K562 (cell line): ENCODE data around the gene JMJD1C. TPM values are rescaled to one million over a fixed set of nuclear protein-coding genes. Genes with fewer than 3 reads are reported as not detected.
A peak's percentile ranks its signal among the peaks of the same experiment; 100 is the strongest.

Experiments used
- CBX3 ChIP-seq, 2 experiments: IDR thresholded peaks; 1 replicate in 1 of 2; 2 replicates in 1 of 2; pipeline ENCODE4 v1.6.1; 2012; ENCODE audit warnings: inconsistent platforms in 2 of 2, low read length in 2 of 2, borderline replicate concordance in 1 of 2, control low read depth in 1 of 2
- CTBP1 ChIP-seq: fragments of 450-650 bp; IDR thresholded peaks from 2 replicates; pipeline ENCODE4 v1.6.1; 2016; ENCODE audit warnings: borderline replicate concordance
- CXXC5 ChIP-seq: fragments of 250-450 bp; sonication (Bioruptor Pico); IDR thresholded peaks from 2 replicates; pipeline ENCODE4 v1.8.0; 2022; ENCODE audit warnings: inconsistent platforms, mild to moderate bottlenecking, moderate library complexity
- EP400 ChIP-seq: fragments of 450-650 bp; IDR thresholded peaks from 2 replicates; pipeline ENCODE4 v1.6.1; 2017; ENCODE audit warnings: antibody characterized with exemption, mild to moderate bottlenecking, moderate library complexity
- FOS ChIP-seq: IDR thresholded peaks from 3 replicates; pipeline ENCODE4 v1.6.1; 2011; ENCODE audit not compliant: insufficient read length; ENCODE audit errors: extremely low read depth
- GABPA ChIP-seq: fragments of 200-800 bp; sonication (Bioruptor generic); conservative IDR thresholded peaks from 2 replicates; pipeline ENCODE4 v1.6.1; 2016; ENCODE audit warnings: low read depth, missing genetic modification characterization, missing compliant biosample characterization
- GTF2A2 ChIP-seq: IDR thresholded peaks from 2 replicates; pipeline ENCODE4 v1.6.1; 2016; ENCODE audit warnings: mild to moderate bottlenecking, missing genetic modification characterization, missing compliant biosample characterization
- KDM4B ChIP-seq, 2 experiments: fragments of 450-650 bp in 1 of 2; sonication (generic) in 1 of 2; IDR thresholded peaks; 2 replicates each; pipeline ENCODE4 v1.6.1; 2016 to 2017; ENCODE audit warnings: borderline replicate concordance in 2 of 2, antibody characterized with exemption in 1 of 2, low read depth in 1 of 2, mild to moderate bottlenecking in 1 of 2
- MYC ChIP-seq, 2 experiments: fragments of 250-450 bp in 1 of 2; sonication (Bioruptor Pico) in 1 of 2; IDR thresholded peaks; 2 replicates each; pipeline versions ENCODE4 v1.5.1 to v1.6.1; 2012 to 2021; ENCODE audit warnings: low read depth in 2 of 2, borderline replicate concordance in 1 of 2, improper control_type of control experiment in 1 of 2, low read length in 1 of 2, mild to moderate bottlenecking in 1 of 2, moderate library complexity in 1 of 2
- RBM17 ChIP-seq: fragments of 200-400 bp; formaldehyde crosslinking; IDR thresholded peaks from 2 replicates; pipeline ENCODE4 v1.6.1; 2017; ENCODE audit warnings: low read depth, mild to moderate bottlenecking, low read length, borderline replicate concordance
- RFX7 ChIP-seq: fragments of 250-450 bp; sonication (Bioruptor Pico); IDR thresholded peaks from 2 replicates; pipeline ENCODE4 v1.5.1; 2021; ENCODE audit warnings: mild to moderate bottlenecking
- TBL1XR1 ChIP-seq, 2 experiments: IDR thresholded peaks; 2 replicates each; pipeline ENCODE4 v1.6.1; 2012; ENCODE audit warnings: improper control_type of control experiment in 2 of 2, low read length in 2 of 2, mild to moderate bottlenecking in 1 of 2
- ZNF696 ChIP-seq: fragments of 250-450 bp; sonication (Bioruptor Pico); conservative IDR thresholded peaks from 2 replicates; pipeline ENCODE4 v1.4.0; 2020; ENCODE audit warnings: mild to moderate bottlenecking, moderate library complexity
- polyA plus RNA-seq, 8 experiments: library from polyadenylated mRNA; depleted of rRNA in 4 of 8; stranded (reverse) in 5 of 8; unstranded in 3 of 8; fragments of >200 nt; fragmentation: Nextera tagmentation in 2 of 8; fragmentation: Illumina TruSeq in 1 of 8; extraction: Ambion mirVana in 2 of 8; extraction: Trizol in 1 of 8; gene quantifications; 2 replicates each; pipeline versions ENCODE4 v1.2.1 to v1.2.3, GENCODE V29; 2011 to 2014; ENCODE audit warnings: inconsistent platforms in 1 of 8, missing spikeins in 1 of 8
- total RNA-seq, 7 experiments: library from RNA; depleted of rRNA in 6 of 7; stranded (reverse); fragments of >200 nt in 6 of 7; fragmentation: Illumina TruSeq in 2 of 7; extraction: Trizol in 2 of 7; gene quantifications; 2 replicates each; pipeline versions ENCODE4 v1.2.1 to v1.2.3, GENCODE V29; 2011 to 2021; ENCODE audit warnings: low replicate concordance in 1 of 7
- TF ChIP-seq, protein P1 (sequence below): fragments of 250-450 bp; sonication (Bioruptor Pico); IDR thresholded peaks from 2 replicates; pipeline ENCODE4 v1.5.0; 2022; ENCODE audit warnings: mild to moderate bottlenecking
- TF ChIP-seq, protein P2 (sequence below), 2 experiments: fragments of 450-650 bp; conservative IDR thresholded peaks; 2 replicates each; pipeline ENCODE4 v1.6.1; 2017; ENCODE audit warnings: mild to moderate bottlenecking in 2 of 2, moderate library complexity in 2 of 2
- TF ChIP-seq, protein P3 (sequence below): fragments of 200-800 bp; sonication (Bioruptor generic); IDR thresholded peaks from 2 replicates; pipeline ENCODE4 v1.6.1; 2017; ENCODE audit warnings: missing genetic modification characterization, missing compliant biosample characterization
- TF ChIP-seq, protein P4 (sequence below): sonication (generic); IDR thresholded peaks from 2 replicates; pipeline ENCODE4 v1.6.1; 2016
- TF ChIP-seq, protein P5 (sequence below): IDR thresholded peaks from 2 replicates; pipeline ENCODE4 v1.6.1; 2012; ENCODE audit warnings: low read depth, low read length, improper control_type of control experiment, borderline replicate concordance

Gene JMJD1C
- total and polyA plus RNA-seq, 9 of the 15 experiments (the other 6 are each of a cell fraction or from before 2014, with no cell fraction given) = 25.3 to 68.0 (median 47.2) TPM

DNA sequence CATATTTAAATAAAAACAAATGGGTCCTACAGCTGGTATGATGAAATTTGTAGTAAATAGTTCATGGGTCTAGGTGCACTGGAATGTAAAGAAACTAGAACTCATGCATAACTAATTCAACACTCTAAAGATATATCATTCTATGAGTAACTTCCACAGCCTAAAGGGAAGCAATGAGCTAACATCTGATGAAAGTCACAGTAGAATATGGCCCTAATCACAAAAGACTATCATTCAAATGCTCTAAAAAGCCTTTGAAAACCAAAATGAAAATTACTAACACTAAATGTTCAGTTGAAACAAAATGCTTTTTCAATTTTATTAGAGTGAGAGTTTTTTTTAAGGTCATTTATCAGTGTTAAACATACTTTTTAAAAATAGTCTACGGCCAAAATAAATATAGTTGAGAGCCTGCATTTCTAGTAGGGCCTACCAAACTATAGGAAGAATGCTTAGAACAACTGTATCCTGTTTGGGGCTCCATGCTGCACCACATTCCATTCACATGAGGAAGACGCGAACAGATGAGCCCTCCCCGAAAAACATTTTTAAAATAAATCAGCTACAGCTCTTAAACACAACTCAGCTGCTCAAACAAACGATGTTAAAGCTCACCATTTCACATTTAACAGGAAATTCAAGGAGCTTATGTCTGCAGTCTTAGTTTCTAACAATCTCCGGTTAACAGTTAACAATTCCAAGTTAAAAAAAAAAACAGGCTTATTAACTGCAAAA, 198.2 kb downstream of the JMJD1C start (continued):
- TF ChIP-seq CTBP1 = no peak
- 0 out of 2 replicates have a peak, but pooled peaks have one; percentile 35 for TF ChIP-seq CXXC5 (CRISPR knock-in tag)
- no peak for TF ChIP-seq RBM17
- TF ChIP-seq FOS = no peak
- TF ChIP-seq, protein P1, sequence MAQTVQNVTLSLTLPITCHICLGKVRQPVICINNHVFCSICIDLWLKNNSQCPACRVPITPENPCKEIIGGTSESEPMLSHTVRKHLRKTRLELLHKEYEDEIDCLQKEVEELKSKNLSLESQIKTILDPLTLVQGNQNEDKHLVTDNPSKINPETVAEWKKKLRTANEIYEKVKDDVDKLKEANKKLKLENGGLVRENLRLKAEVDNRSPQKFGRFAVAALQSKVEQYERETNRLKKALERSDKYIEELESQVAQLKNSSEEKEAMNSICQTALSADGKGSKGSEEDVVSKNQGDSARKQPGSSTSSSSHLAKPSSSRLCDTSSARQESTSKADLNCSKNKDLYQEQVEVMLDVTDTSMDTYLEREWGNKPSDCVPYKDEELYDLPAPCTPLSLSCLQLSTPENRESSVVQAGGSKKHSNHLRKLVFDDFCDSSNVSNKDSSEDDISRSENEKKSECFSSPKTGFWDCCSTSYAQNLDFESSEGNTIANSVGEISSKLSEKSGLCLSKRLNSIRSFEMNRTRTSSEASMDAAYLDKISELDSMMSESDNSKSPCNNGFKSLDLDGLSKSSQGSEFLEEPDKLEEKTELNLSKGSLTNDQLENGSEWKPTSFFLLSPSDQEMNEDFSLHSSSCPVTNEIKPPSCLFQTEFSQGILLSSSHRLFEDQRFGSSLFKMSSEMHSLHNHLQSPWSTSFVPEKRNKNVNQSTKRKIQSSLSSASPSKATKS = no peak
- TF ChIP-seq CBX3 (IDR thresholded peaks at IDR 0.05; ENCODE audit: borderline replicate concordance in 1 of 2, low read length in 2 of 2) = no peak
- TF ChIP-seq RFX7 (CRISPR knock-in tag) = no peak
- no peak for TF ChIP-seq TBL1XR1 (IDR thresholded peaks at IDR 0.05; ENCODE audit: low read length in 2 of 2)
- TF ChIP-seq, protein P2, sequence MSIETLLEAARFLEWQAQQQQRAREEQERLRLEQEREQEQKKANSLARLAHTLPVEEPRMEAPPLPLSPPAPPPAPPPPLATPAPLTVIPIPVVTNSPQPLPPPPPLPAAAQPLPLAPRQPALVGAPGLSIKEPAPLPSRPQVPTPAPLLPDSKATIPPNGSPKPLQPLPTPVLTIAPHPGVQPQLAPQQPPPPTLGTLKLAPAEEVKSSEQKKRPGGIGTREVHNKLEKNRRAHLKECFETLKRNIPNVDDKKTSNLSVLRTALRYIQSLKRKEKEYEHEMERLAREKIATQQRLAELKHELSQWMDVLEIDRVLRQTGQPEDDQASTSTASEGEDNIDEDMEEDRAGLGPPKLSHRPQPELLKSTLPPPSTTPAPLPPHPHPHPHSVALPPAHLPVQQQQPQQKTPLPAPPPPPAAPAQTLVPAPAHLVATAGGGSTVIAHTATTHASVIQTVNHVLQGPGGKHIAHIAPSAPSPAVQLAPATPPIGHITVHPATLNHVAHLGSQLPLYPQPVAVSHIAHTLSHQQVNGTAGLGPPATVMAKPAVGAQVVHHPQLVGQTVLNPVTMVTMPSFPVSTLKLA (conservative IDR thresholded peaks at IDR 0.05) = peak in 1 of 2 experiments; percentile 50; a peak in 2 of 4 replicates
- TF ChIP-seq MYC (IDR thresholded peaks at IDR 0.05; ENCODE audit: low read depth, low read length) = 0 out of 2 replicates have a peak, but pooled peaks have one; percentile 30
- TF ChIP-seq MYC (CRISPR knock-in tag; IDR thresholded peaks at IDR 0.05; ENCODE audit: borderline replicate concordance, low read depth) = no peak
- TF ChIP-seq GABPA (tag) = 0 out of 2 replicates have a peak, but pooled peaks have one; percentile 18
- TF ChIP-seq, protein P3, sequence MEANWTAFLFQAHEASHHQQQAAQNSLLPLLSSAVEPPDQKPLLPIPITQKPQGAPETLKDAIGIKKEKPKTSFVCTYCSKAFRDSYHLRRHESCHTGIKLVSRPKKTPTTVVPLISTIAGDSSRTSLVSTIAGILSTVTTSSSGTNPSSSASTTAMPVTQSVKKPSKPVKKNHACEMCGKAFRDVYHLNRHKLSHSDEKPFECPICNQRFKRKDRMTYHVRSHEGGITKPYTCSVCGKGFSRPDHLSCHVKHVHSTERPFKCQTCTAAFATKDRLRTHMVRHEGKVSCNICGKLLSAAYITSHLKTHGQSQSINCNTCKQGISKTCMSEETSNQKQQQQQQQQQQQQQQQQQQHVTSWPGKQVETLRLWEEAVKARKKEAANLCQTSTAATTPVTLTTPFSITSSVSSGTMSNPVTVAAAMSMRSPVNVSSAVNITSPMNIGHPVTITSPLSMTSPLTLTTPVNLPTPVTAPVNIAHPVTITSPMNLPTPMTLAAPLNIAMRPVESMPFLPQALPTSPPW (CRISPR knock-in tag) = peak; percentile 34
- TF ChIP-seq, protein P4, sequence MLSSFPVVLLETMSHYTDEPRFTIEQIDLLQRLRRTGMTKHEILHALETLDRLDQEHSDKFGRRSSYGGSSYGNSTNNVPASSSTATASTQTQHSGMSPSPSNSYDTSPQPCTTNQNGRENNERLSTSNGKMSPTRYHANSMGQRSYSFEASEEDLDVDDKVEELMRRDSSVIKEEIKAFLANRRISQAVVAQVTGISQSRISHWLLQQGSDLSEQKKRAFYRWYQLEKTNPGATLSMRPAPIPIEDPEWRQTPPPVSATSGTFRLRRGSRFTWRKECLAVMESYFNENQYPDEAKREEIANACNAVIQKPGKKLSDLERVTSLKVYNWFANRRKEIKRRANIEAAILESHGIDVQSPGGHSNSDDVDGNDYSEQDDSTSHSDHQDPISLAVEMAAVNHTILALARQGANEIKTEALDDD = peak; percentile 55
- no peak for TF ChIP-seq KDM4B (IDR thresholded peaks at IDR 0.05; ENCODE audit: borderline replicate concordance in 2 of 2, low read depth in 1 of 2)
- TF ChIP-seq GTF2A2 (tag) = 0 out of 2 replicates have a peak, but pooled peaks have one; percentile 22
- peak; percentile 59 for TF ChIP-seq EP400
- TF ChIP-seq ZNF696 (CRISPR knock-in tag) = no peak
- TF ChIP-seq, protein P5, sequence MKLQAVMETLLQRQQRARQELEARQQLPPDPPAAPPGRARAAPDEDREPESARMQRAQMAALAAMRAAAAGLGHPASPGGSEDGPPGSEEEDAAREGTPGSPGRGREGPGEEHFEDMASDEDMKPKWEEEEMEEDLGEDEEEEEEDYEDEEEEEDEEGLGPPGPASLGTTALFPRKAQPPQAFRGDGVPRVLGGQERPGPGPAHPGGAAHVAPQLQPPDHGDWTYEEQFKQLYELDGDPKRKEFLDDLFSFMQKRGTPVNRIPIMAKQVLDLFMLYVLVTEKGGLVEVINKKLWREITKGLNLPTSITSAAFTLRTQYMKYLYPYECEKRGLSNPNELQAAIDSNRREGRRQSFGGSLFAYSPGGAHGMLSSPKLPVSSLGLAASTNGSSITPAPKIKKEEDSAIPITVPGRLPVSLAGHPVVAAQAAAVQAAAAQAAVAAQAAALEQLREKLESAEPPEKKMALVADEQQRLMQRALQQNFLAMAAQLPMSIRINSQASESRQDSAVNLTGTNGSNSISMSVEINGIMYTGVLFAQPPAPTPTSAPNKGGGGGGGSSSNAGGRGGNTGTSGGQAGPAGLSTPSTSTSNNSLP = 0 out of 2 replicates have a peak, but pooled peaks have one; percentile 25
